Astrocyte (in vitro differentiated cells and primary cell): ENCODE measurements around the gene CLASP1.

ENCODE experiments used
- CTCF ChIP-seq: IDR thresholded peaks from 2 replicates; pipeline ENCODE4 v1.5.1; 2011; ENCODE audit warnings: low read depth, mild to moderate bottlenecking, inconsistent platforms, low read length, moderate library complexity; ENCODE audit not compliant: insufficient read depth
- EZH2 ChIP-seq: IDR thresholded peaks from 2 replicates; pipeline ENCODE4 v1.6.1; 2012; ENCODE audit warnings: mild to moderate bottlenecking, low read length, inconsistent platforms; ENCODE audit not compliant: insufficient read depth

GRCh38 chr2:121677855-121678254, 28.6 kb upstream of the CLASP1 start:
- no peak for TF ChIP-seq CTCF
- TF ChIP-seq EZH2, result no peak
